Measurements from ENCODE around the gene CLEC16A. TPM values are rescaled to one million over a fixed set of nuclear protein-coding genes. Genes with fewer than 3 reads are reported as not detected.

CLEC16A gene
- total and polyA plus RNA-seq, 9 of the 15 experiments (the other 6 are each of a cell fraction or from before 2014, with no cell fraction given), result 1.00 to 22.3 (median 10.0) TPM

GRCh38 chr16:10944249-10945064, at the start of gene CLEC16A (continued):
- TF ChIP-seq TBP (optimal IDR thresholded peaks at IDR 0.05; ENCODE audit: low read depth, low read length) (peak; percentile 51), HOMEZ (CRISPR knock-in tag; IDR thresholded peaks at IDR 0.05) (no peak), FOXM1 (IDR thresholded peaks at IDR 0.05; ENCODE audit: low read depth) (no peak), FOXM1 (CRISPR knock-in tag; IDR thresholded peaks at IDR 0.05; ENCODE audit: low read depth) (no peak), THRAP3 (IDR thresholded peaks at IDR 0.05; ENCODE audit: borderline replicate concordance) (no peak), BHLHE40 (IDR thresholded peaks at IDR 0.05; ENCODE audit: low read length) (0 out of 2 replicates have a peak, but pooled peaks have one; percentile 29), GTF2B (IDR thresholded peaks at IDR 0.05; ENCODE audit: extremely low read depth, insufficient read length) (no peak), CLOCK (CRISPR knock-in tag; IDR thresholded peaks at IDR 0.05; ENCODE audit: borderline replicate concordance) (no peak), MCM2 (IDR thresholded peaks at IDR 0.05; ENCODE audit: low read depth) (no peak), ZNF583 (CRISPR knock-in tag; IDR thresholded peaks at IDR 0.05) (peak; percentile 66; the same call in 1 of the 2 replicates), ZC3H11A (IDR thresholded peaks at IDR 0.05; ENCODE audit: low read depth, low read length) (no peak), CHD4 (IDR thresholded peaks at IDR 0.05; ENCODE audit: insufficient read depth, insufficient replicate concordance, low read depth, low read length, poor library complexity, severe bottlenecking) (no peak), DDX20 (tag; IDR thresholded peaks at IDR 0.05; ENCODE audit: low read depth) (no peak), ZNF785 (CRISPR knock-in tag; IDR thresholded peaks at IDR 0.05) (no peak), NCOA2 (IDR thresholded peaks at IDR 0.05; ENCODE audit: partially characterized antibody in 2 of 2) (no peak), PHF8 (IDR thresholded peaks at IDR 0.05; ENCODE audit: borderline replicate concordance, low read length) (peak; percentile 78; the same call in 1 of the 2 replicates), ZSCAN32 (CRISPR knock-in tag; IDR thresholded peaks at IDR 0.05) (no peak), BRD4 (IDR thresholded peaks at IDR 0.05) (no peak), PPARD (CRISPR knock-in tag; IDR thresholded peaks at IDR 0.05) (no peak), NFIX (CRISPR knock-in tag; IDR thresholded peaks at IDR 0.05; ENCODE audit: low read depth) (no peak), TCF7 (IDR thresholded peaks at IDR 0.05; ENCODE audit: borderline replicate concordance) (no peak), RHOXF2B (CRISPR knock-in tag; conservative IDR thresholded peaks at IDR 0.05) (no peak), FIP1L1 (IDR thresholded peaks at IDR 0.05; ENCODE audit: low read depth, low read length, poor library complexity, severe bottlenecking) (peak; percentile 75)
- TF ChIP-seq, protein P1, sequence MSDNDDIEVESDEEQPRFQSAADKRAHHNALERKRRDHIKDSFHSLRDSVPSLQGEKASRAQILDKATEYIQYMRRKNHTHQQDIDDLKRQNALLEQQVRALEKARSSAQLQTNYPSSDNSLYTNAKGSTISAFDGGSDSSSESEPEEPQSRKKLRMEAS (CRISPR knock-in tag; IDR thresholded peaks at IDR 0.05), result peak; percentile 71

Data from K562 (cell line).